ENCODE measurements around the gene SCART1. TPM values are rescaled to one million over a fixed set of nuclear protein-coding genes. Genes with fewer than 3 reads are reported as not detected.

The SCART1 gene
- total RNA-seq (2022): 0.70 and 0.73 TPM in 2 replicates
- percentile 28 among the genes with signal in this experiment for Bru-seq, nascent RNA
- BruChase-seq, experiment 1, labeled RNA remaining after a 2-hour chase: percentile 40 among the genes with signal in this experiment
- BruChase-seq, experiment 2, labeled RNA remaining after a 6-hour chase: percentile 39 among the genes with signal in this experiment
- long read RNA-seq, partial matches to known transcripts: 0 of 1 reads
- long read RNA-seq, other reads (novel, unspliced or antisense): 1 of 1 reads

- no peaks in the 10 kb centered on the region for H3K36me3 Mint-ChIP-seq (ENCODE audit: insufficient read depth, unreplicated experiment)
- TF ChIP-seq, protein P1, sequence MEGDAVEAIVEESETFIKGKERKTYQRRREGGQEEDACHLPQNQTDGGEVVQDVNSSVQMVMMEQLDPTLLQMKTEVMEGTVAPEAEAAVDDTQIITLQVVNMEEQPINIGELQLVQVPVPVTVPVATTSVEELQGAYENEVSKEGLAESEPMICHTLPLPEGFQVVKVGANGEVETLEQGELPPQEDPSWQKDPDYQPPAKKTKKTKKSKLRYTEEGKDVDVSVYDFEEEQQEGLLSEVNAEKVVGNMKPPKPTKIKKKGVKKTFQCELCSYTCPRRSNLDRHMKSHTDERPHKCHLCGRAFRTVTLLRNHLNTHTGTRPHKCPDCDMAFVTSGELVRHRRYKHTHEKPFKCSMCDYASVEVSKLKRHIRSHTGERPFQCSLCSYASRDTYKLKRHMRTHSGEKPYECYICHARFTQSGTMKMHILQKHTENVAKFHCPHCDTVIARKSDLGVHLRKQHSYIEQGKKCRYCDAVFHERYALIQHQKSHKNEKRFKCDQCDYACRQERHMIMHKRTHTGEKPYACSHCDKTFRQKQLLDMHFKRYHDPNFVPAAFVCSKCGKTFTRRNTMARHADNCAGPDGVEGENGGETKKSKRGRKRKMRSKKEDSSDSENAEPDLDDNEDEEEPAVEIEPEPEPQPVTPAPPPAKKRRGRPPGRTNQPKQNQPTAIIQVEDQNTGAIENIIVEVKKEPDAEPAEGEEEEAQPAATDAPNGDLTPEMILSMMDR (IDR thresholded peaks at IDR 0.05; ENCODE audit: insufficient read depth in 1 of 2, low read depth in 1 of 2, low read length in 1 of 2, severe bottlenecking in 1 of 2, unreplicated experiment in 1 of 2): no peak
- CTCF ChIA-PET: interaction anchor here (0.6 kb wide), 2 partner anchors 10 to 44 kb away, joined by 3 to 5 read pairs; no protein-coding TSS in a partner anchor
- H3K4me1 Mint-ChIP-seq (ENCODE audit: low read depth, unreplicated experiment): no peaks in the 10 kb centered on the region
- peaks cover 22% of the 10 kb centered on the region for H3K9me3 Mint-ChIP-seq (ENCODE audit: unreplicated experiment)
- BruUV-seq (replicated peaks): no TSS peak
- peaks cover 10% of the 10 kb centered on the region for H3K27me3 Mint-ChIP-seq (ENCODE audit: insufficient read depth, unreplicated experiment)
- H3K9me3 ChIP-seq: peaks cover 13% of the 10 kb centered on the region
- DNase-seq: no peak
- H3K4me1 ChIP-seq: no peaks in the 10 kb centered on the region
- H3K4me3 ChIP-seq (ENCODE audit: low read depth, low read length): no peak within 1 kb of the TSS
- POLR2A ChIA-PET: no interaction called here
- no peak within 1 kb of the TSS for H3K4me3 Mint-ChIP-seq (ENCODE audit: unreplicated experiment)
- H3K36me3 ChIP-seq (ENCODE audit: control insufficient read depth, insufficient read depth, low read length): no peaks in the 10 kb centered on the region
- H3K27ac Mint-ChIP-seq (ENCODE audit: unreplicated experiment): no peak within 1 kb of the TSS
- H3K27me3 ChIP-seq (replicated peaks; ENCODE audit: control insufficient read depth, insufficient read depth, low read length): peaks cover 1% of the 10 kb centered on the region; the same call in 1 of the 2 replicates
- intact Hi-C loops (cut with micrococcal nuclease; ENCODE audit: unreplicated experiment): no loop called here
Observed at GRCh38 chr10:133453516-133454203, at the start of gene SCART1. Gene SCART1, plus strand, starts transcription at chr10:133453945. Its CDS starts 53 bp downstream, at chr10:133453998.

- Mint-ChIP-seq H3K27me3 (ENCODE audit: insufficient read depth, unreplicated experiment) (no peaks in the 10 kb centered on the region), H3K9me3 (ENCODE audit: unreplicated experiment) (peaks cover 18% of the 10 kb centered on the region), H3K36me3 (ENCODE audit: insufficient read depth, unreplicated experiment) (peaks cover 85% of the 10 kb centered on the region), H3K4me3 (ENCODE audit: unreplicated experiment) (no peak overlapping the region), H3K4me1 (ENCODE audit: low read depth, unreplicated experiment) (peaks cover 13% of the 10 kb centered on the region), H3K27ac (ENCODE audit: unreplicated experiment) (no peak overlapping the region)
- DNase-seq: no peak
- intact Hi-C loops (cut with micrococcal nuclease; ENCODE audit: unreplicated experiment): no loop called here
- TF ChIP-seq, protein P1 (IDR thresholded peaks at IDR 0.05; ENCODE audit: insufficient read depth in 1 of 2, low read depth in 1 of 2, low read length in 1 of 2, severe bottlenecking in 1 of 2, unreplicated experiment in 1 of 2): no peak
- ChIA-PET CTCF (no interaction called here), POLR2A (no interaction called here)
- no TSS peak for BruUV-seq (replicated peaks)
- H3K36me3 ChIP-seq (ENCODE audit: control insufficient read depth, insufficient read depth, low read length): peaks cover 7% of the 10 kb centered on the region
- H3K9me3 ChIP-seq: peaks cover under 1% of the 10 kb centered on the region; the same call in 1 of the 2 replicates
- no peaks in the 10 kb centered on the region for H3K27me3 ChIP-seq (replicated peaks; ENCODE audit: control insufficient read depth, insufficient read depth, low read length)
- no peaks in the 10 kb centered on the region for H3K4me1 ChIP-seq
- no peak overlapping the region for H3K4me3 ChIP-seq (ENCODE audit: low read depth, low read length)
Observed at GRCh38 chr10:133405272-133405671, 48.5 kb upstream of the SCART1 start.

DNA sequence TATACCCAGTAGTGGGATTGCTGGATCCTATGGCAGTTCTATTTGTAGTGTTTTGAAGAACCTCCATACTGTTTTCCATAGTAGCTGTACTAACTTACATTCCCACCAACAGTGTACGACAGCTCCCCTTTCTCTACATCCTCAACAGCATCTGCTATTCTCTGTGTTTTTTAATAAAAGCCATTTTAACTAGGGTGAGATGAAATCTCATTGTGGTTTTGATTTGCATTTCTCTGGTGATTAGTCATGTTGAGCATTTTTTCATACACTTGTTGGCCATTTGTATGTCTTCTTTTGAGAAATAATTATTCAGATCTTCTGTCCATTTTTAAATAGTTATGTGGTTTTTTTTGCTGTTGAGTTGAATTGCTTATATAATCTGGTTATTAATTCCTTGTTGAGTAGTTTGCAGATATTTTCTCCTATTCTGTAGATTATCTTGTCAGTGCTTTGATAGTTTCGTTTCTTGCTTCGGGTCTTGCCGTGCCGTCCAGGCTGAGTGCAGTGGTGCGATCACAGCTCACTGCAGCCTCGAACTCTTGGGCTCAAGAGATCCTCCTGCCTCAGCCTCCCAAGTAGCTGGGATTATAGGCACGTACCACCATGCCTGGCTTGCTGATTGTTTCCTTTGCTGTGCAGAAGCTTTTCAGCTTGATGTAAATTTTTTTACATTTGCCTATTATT, 47.8 kb upstream of the SCART1 start:
- Histone ChIP-seq H3K4me3 (ENCODE audit: low read depth, low read length) (no peak overlapping the region), H3K27me3 (replicated peaks; ENCODE audit: control insufficient read depth, insufficient read depth, low read length) (no peaks in the 10 kb centered on the region), H3K36me3 (ENCODE audit: control insufficient read depth, insufficient read depth, low read length) (peaks cover 5% of the 10 kb centered on the region; the same call in 1 of the 2 replicates), H3K9me3 (peaks cover 5% of the 10 kb centered on the region; the same call in 1 of the 2 replicates), H3K4me1 (no peaks in the 10 kb centered on the region)
- no peak overlapping the region for H3K4me3 Mint-ChIP-seq (ENCODE audit: unreplicated experiment)
- intact Hi-C loops (cut with micrococcal nuclease; ENCODE audit: unreplicated experiment): no loop called here
- H3K27ac Mint-ChIP-seq (ENCODE audit: unreplicated experiment): no peak overlapping the region
- no TSS peak for BruUV-seq (replicated peaks)
- no peaks in the 10 kb centered on the region for H3K27me3 Mint-ChIP-seq (ENCODE audit: insufficient read depth, unreplicated experiment)
- peaks cover 25% of the 10 kb centered on the region for H3K9me3 Mint-ChIP-seq (ENCODE audit: unreplicated experiment)
- CTCF ChIA-PET: no interaction called here
- TF ChIP-seq, protein P1 (IDR thresholded peaks at IDR 0.05; ENCODE audit: insufficient read depth in 1 of 2, low read depth in 1 of 2, low read length in 1 of 2, severe bottlenecking in 1 of 2, unreplicated experiment in 1 of 2): no peak
- POLR2A ChIA-PET: no interaction called here
- no peak for DNase-seq
- peaks cover 13% of the 10 kb centered on the region for H3K4me1 Mint-ChIP-seq (ENCODE audit: low read depth, unreplicated experiment)
- H3K36me3 Mint-ChIP-seq (ENCODE audit: insufficient read depth, unreplicated experiment): peaks cover 85% of the 10 kb centered on the region
